ENCODE measurements around the gene LAX1.
"Not testable (repeated sequence)": the region's sequence is repeated elsewhere in the genome, so short reads cannot be mapped to it uniquely, and the experiment has no call there.

The LAX1 gene

GRCh38 chr1:203742436-203742835 is 22.5 kb upstream of the LAX1 start:
- no peak for DNase-seq (ENCODE audit: extremely low read depth, low read depth)
- TF ChIP-seq, protein P1, sequence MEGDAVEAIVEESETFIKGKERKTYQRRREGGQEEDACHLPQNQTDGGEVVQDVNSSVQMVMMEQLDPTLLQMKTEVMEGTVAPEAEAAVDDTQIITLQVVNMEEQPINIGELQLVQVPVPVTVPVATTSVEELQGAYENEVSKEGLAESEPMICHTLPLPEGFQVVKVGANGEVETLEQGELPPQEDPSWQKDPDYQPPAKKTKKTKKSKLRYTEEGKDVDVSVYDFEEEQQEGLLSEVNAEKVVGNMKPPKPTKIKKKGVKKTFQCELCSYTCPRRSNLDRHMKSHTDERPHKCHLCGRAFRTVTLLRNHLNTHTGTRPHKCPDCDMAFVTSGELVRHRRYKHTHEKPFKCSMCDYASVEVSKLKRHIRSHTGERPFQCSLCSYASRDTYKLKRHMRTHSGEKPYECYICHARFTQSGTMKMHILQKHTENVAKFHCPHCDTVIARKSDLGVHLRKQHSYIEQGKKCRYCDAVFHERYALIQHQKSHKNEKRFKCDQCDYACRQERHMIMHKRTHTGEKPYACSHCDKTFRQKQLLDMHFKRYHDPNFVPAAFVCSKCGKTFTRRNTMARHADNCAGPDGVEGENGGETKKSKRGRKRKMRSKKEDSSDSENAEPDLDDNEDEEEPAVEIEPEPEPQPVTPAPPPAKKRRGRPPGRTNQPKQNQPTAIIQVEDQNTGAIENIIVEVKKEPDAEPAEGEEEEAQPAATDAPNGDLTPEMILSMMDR (IDR thresholded peaks at IDR 0.05; ENCODE audit: low read depth, low read length) = no peak

DNA sequence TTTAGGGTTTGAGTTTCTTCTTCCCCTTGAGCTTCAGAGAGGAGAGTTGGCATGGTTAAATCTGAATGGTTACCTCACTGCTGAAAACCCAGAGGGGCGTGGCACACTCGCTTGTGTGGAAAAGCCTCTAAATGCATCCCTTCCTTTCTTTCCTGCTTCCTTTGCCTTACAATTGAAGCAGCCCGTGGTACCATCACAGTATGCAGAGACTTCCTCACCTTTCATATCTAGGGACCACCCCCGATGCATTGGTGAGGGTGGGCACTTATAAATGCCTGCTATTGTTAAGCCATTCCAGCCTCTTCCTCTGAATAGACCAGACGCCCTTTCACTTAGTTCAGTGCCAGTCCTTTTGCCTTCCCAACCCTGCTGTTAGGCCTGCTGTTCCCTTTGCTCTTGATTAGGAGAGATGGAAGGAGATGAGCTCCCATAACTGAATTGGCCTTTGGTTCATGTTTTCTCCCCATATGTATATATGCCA is 21.9 kb upstream of the LAX1 start:
- TF ChIP-seq, protein P1 (IDR thresholded peaks at IDR 0.05; ENCODE audit: low read depth, low read length) = no peak
- no peak for DNase-seq (ENCODE audit: extremely low read depth, low read depth)

GRCh38 chr1:203744075-203744972 is 20.7 kb upstream of the LAX1 start:
- DNase-seq (ENCODE audit: extremely low read depth, low read depth) = peak; percentile 22
- TF ChIP-seq, protein P1 (IDR thresholded peaks at IDR 0.05; ENCODE audit: low read depth, low read length) = no peak

DNA sequence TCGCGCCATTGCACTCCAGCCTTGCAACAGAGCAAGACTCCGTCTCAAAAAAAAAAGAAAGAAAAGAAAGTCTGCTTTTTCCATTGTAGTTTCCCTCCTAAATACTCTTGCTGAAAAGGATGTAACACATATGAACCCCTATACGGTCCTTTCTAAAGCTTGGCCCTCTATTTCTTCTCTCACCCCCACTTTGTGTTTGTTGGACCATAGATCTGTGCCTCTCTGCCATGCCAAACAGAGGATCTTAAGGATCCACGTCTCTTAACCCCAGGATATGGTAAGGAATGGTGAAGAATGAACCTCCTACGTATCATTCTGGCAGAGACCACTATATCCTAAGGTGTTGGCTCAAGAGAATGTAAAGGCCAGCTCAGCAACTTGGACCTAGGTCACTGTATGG is 18.7 kb upstream of the LAX1 start:
- DNase-seq (ENCODE audit: extremely low read depth, low read depth) = no peak
- TF ChIP-seq, protein P1 (IDR thresholded peaks at IDR 0.05; ENCODE audit: low read depth, low read length) = no peak

GRCh38 chr1:203751051-203751450 is 13.9 kb upstream of the LAX1 start:
- no peak for DNase-seq (ENCODE audit: extremely low read depth, low read depth)
- TF ChIP-seq, protein P1 (IDR thresholded peaks at IDR 0.05; ENCODE audit: low read depth, low read length) = no peak

DNA sequence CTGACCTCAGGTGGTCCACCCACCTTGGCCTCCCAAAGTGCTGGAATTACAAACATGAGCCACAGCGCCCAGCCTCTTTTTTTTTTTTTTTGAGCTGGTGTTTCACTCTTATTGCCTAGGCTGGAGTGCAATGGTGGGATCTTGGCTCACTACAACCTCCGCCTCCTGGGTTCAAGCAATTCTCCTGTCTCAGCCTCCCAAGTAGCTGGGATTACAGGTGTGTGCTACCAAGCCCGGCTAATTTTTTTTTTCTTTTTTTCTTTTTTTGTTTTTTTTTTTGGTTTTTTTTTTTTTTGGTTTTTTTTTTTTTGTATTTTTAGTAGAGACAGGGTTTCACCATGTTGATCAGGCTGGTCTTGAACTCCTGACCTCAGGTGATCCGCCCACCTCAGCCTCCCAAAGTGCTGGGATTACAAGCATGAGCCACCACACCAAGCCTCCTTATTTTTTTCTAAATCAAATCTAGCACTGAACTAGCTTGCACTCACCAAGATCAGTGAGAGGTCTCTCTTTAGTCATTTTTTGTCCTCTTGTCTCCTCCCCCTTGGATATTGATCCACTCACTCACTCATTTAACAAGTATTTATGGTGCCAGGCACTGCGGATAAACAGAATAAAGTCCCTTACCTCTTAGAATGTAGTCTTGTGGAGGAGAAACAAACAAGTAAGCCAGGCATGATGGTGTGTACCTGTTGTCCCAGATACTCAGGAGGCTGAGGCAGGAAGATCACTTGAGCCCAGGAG is 13.2 kb upstream of the LAX1 start:
- DNase-seq (ENCODE audit: extremely low read depth, low read depth) = not testable (repeated sequence)

- DNase-seq (ENCODE audit: extremely low read depth, low read depth) = no peak
Observed at GRCh38 chr1:203754455-203754864, 10.5 kb upstream of the LAX1 start.

More at GRCh38 chr1:203754455-203754864, 10.5 kb upstream of the LAX1 start:
- TF ChIP-seq, protein P1 (IDR thresholded peaks at IDR 0.05; ENCODE audit: low read depth, low read length) = no peak
